Measurements from ENCODE around the gene TTLL8.

TTLL8 gene

DNA sequence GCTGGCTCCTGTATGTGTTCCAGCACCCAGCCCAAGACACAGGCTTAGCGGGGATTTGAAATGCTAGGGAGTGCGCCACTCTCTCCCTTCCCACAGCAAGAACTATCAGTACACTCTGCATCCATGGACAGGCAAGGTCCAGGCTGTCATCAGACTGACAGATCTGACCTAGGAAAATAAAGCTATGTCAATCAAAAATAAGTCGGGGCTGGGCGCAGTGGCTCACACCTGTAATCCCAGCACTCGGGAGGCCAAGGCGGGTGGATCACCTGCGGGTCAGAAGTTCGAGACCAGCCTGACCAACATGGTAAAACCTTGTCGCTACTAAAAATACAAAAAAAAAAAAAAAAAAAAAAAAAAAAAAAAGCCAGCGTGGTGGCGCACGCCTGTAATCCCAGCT is 30.0 kb upstream of the TTLL8 start:
- no peak for TF ChIP-seq TAF1 (IDR thresholded peaks at IDR 0.05; ENCODE audit: borderline replicate concordance, insufficient read depth, low read length)
- TF ChIP-seq FOXP2 (optimal IDR thresholded peaks at IDR 0.05; ENCODE audit: borderline replicate concordance, extremely low read depth, extremely low read length, insufficient read depth) = no peak
- TF ChIP-seq, protein P1, sequence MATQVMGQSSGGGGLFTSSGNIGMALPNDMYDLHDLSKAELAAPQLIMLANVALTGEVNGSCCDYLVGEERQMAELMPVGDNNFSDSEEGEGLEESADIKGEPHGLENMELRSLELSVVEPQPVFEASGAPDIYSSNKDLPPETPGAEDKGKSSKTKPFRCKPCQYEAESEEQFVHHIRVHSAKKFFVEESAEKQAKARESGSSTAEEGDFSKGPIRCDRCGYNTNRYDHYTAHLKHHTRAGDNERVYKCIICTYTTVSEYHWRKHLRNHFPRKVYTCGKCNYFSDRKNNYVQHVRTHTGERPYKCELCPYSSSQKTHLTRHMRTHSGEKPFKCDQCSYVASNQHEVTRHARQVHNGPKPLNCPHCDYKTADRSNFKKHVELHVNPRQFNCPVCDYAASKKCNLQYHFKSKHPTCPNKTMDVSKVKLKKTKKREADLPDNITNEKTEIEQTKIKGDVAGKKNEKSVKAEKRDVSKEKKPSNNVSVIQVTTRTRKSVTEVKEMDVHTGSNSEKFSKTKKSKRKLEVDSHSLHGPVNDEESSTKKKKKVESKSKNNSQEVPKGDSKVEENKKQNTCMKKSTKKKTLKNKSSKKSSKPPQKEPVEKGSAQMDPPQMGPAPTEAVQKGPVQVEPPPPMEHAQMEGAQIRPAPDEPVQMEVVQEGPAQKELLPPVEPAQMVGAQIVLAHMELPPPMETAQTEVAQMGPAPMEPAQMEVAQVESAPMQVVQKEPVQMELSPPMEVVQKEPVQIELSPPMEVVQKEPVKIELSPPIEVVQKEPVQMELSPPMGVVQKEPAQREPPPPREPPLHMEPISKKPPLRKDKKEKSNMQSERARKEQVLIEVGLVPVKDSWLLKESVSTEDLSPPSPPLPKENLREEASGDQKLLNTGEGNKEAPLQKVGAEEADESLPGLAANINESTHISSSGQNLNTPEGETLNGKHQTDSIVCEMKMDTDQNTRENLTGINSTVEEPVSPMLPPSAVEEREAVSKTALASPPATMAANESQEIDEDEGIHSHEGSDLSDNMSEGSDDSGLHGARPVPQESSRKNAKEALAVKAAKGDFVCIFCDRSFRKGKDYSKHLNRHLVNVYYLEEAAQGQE (IDR thresholded peaks at IDR 0.05; ENCODE audit: insufficient read depth in 1 of 2, low read depth in 2 of 2, low read length in 2 of 2) = no peak
- TF ChIP-seq SIN3A (IDR thresholded peaks at IDR 0.05; ENCODE audit: borderline replicate concordance, insufficient read depth, low read length) = no peak
- no peak for TF ChIP-seq POLR2AphosphoS5 (IDR thresholded peaks at IDR 0.05; ENCODE audit: low read depth, low read length)

DNA sequence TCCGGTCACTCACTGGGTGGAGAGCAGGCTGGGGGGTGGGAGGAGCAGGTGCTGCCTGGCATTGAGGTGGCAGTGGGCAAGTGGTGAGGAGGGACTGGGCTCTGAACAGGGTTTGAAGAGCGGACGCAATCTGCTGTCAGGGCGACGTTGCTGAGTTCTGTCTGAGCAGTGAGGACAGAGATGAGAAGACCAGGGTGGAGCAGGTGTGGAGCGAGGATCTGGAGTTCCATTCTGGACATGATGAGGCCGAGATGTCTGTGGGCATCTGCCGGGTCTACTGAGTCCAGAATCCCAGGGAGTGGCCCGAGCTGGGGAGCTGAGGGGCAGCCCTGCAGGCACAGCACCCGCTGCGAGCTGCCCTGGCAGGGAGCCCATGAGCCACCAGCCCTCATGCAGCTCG is 29.5 kb upstream of the TTLL8 start:
- TF ChIP-seq FOXP2 (optimal IDR thresholded peaks at IDR 0.05; ENCODE audit: borderline replicate concordance, extremely low read depth, extremely low read length, insufficient read depth) (no peak), SIN3A (IDR thresholded peaks at IDR 0.05; ENCODE audit: borderline replicate concordance, insufficient read depth, low read length) (no peak), TAF1 (IDR thresholded peaks at IDR 0.05; ENCODE audit: borderline replicate concordance, insufficient read depth, low read length) (no peak)
- TF ChIP-seq, protein P1 (IDR thresholded peaks at IDR 0.05; ENCODE audit: insufficient read depth in 1 of 2, low read depth in 2 of 2, low read length in 2 of 2) = no peak

DNA sequence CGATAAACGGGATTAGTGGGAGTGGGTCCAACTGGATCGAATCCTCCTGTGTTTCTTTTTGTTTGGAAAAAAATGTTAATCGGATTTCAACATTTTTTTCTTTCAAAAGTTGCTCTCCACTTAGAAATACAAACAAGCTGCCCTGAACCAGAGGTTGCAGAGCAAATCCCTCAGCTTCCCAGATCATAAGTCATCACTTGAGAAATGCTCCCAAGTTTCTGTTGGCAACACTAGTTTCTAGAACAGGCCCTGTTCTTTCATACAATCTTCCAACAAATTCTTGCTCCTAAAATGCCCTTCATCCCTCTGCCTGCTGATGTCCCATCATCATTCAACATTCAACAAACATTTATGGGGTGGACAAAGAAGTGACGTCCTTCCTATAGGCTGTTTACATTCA is 28.4 kb upstream of the TTLL8 start:
- TF ChIP-seq SIN3A (IDR thresholded peaks at IDR 0.05; ENCODE audit: borderline replicate concordance, insufficient read depth, low read length) = no peak
- TF ChIP-seq FOXP2 (optimal IDR thresholded peaks at IDR 0.05; ENCODE audit: borderline replicate concordance, extremely low read depth, extremely low read length, insufficient read depth) = no peak
- TF ChIP-seq TAF1 (IDR thresholded peaks at IDR 0.05; ENCODE audit: borderline replicate concordance, insufficient read depth, low read length) = no peak
- TF ChIP-seq, protein P1 (IDR thresholded peaks at IDR 0.05; ENCODE audit: insufficient read depth in 1 of 2, low read depth in 2 of 2, low read length in 2 of 2) = no peak
- no peak for TF ChIP-seq POLR2AphosphoS5 (IDR thresholded peaks at IDR 0.05; ENCODE audit: low read depth, low read length)

DNA sequence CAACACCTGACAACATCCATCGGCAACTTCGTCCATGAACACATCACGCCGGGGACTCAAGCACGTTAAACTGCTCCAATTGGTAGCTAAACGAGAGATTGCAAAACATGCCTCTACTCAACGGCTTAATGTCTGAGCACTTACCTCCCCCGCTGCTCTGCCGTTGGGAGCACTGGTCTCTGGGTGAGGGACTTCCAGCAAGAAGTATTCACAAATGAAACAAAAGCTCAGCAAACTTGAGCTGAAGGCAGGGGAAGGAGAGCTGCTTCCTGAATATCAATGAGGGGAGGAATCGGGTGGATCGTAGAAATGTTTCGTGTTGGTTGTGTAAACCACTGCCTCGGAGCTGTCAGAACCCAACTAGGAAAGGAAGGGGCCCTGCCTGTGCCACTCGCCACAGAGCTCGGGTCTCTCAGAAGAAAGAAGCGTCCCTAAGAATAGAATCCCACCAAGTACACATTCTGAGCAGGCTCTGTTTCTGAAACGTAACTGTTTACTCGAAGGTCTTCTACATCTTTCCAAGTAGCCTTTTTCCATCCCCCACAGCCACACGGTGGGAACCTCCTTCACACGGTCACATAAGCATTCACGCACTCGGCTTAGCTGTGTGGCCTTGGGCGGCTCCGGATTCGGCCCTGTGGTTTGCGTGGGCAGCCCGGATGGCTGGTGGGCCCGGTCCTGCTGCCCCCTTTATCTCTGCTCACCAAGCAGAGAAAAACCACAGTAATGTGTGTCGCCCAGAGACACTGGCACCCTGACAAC is 27.3 kb upstream of the TTLL8 start, which contains the start of gene MLC1:
Gene MLC1, minus strand, starts transcription at position 216 of the 762 bp plus-strand sequence. CDS start 524 bp downstream, outside the sequence.
- TF ChIP-seq FOXP2 (optimal IDR thresholded peaks at IDR 0.05; ENCODE audit: borderline replicate concordance, extremely low read depth, extremely low read length, insufficient read depth) = no peak
- TF ChIP-seq TAF1 (IDR thresholded peaks at IDR 0.05; ENCODE audit: borderline replicate concordance, insufficient read depth, low read length) = no peak
- TF ChIP-seq, protein P1 (IDR thresholded peaks at IDR 0.05; ENCODE audit: insufficient read depth in 1 of 2, low read depth in 2 of 2, low read length in 2 of 2) = no peak
- TF ChIP-seq SIN3A (IDR thresholded peaks at IDR 0.05; ENCODE audit: borderline replicate concordance, insufficient read depth, low read length) = no peak
- TF ChIP-seq POLR2AphosphoS5 (IDR thresholded peaks at IDR 0.05; ENCODE audit: low read depth, low read length) = no peak

All from PFSK-1 (cell line).